ENCODE data around the gene ACTN1.

Gene ACTN1

DNA sequence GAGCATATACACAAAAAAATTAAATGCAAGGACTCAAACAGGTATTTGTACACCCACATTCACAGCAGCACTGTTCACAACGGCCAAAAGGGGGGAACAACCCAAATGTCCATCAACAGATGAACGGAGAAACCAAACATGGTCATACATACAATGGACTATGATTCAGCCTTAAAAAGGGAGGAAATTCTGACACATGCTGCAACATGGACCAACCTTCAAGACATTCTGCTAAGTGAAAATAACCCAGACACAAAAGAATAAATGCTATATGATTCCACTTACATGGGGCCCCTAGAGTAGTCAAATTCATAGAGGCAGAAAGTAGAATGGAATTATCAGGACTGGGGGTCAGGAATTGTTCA is 29.5 kb downstream of the ACTN1 start:
- DNase-seq = no peak

DNA sequence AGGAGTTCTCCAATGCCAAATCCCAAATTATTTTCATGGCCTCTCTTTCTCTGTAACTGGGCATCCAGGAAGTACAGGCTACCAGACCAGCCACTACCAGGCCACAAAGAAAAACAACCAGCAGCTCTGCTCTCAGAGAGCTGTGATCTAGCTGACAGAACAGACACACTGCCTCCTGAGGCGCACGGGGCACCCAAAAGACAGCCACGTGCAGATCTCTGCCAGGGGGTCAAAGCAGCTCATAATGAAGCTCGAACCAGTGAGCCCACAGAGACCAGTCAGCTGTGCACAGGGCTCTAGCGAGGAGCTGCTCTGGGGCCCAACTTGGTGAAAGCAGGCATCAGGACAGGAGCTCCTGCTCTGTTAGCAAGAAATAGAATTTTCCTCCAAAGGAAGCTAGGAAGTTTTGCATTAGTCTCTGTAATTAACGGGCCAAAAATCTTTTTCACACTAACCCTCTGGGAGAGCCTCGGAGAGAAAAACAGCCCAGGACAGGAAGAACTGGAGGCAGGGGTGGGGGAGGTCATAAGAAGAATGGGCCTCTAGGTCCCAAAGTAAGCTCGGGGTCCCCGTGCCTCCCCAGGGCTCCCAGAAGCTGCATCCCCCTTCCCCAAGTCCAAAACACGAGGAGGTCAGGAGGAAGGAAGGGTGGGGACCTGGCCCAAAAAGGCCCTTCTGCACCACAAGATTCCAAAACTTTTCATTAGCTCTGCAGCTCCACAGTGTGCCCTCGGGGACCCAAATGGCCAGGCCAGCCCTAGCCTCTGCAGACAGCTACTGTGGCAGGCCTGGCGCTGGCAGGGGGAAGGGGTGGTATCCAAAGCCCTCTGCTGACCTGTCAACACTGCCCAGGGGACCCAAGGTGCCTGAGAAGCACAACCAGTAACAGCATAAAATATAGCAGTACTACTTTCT is 30.2 kb downstream of the ACTN1 start:
- DNase-seq = no peak

DNA sequence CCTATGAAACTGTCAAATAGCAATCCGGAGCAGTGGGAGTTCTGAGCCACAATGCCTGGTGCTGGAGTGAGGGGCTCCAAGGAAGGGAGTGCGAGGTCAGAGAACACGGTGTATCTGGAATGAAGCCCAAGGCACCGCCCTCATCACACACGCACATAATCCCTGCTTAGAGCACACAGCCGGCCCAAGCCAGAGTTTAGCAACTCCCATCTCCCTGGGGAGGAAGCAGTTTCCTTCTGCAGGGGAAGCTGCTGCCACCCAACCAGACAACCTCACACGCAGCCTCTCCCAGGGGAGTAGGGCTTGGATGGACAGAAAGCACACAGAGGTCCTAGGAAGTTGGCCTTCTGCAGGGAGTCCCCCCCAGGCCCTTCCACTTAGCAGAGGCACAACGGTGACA is 31.3 kb downstream of the ACTN1 start:
- DNase-seq = peak; percentile 85

DNA sequence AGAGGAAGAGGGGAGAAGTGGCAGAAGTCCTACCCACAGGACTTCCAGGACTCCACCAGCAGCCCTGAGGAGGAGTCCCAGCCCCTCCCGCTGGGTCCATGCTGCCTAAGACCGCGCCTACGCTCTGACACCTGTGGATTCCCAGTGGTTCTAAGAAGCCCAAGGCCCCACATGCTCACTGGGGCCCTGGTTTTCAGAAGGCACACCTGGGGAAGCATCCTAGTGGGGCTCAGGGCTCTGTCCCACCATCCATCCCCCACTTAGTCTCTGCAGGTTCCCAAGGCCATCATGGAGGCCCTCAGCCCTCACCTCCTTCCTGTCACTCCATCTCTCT is 32.6 kb downstream of the ACTN1 start:
- DNase-seq = no peak

DNA sequence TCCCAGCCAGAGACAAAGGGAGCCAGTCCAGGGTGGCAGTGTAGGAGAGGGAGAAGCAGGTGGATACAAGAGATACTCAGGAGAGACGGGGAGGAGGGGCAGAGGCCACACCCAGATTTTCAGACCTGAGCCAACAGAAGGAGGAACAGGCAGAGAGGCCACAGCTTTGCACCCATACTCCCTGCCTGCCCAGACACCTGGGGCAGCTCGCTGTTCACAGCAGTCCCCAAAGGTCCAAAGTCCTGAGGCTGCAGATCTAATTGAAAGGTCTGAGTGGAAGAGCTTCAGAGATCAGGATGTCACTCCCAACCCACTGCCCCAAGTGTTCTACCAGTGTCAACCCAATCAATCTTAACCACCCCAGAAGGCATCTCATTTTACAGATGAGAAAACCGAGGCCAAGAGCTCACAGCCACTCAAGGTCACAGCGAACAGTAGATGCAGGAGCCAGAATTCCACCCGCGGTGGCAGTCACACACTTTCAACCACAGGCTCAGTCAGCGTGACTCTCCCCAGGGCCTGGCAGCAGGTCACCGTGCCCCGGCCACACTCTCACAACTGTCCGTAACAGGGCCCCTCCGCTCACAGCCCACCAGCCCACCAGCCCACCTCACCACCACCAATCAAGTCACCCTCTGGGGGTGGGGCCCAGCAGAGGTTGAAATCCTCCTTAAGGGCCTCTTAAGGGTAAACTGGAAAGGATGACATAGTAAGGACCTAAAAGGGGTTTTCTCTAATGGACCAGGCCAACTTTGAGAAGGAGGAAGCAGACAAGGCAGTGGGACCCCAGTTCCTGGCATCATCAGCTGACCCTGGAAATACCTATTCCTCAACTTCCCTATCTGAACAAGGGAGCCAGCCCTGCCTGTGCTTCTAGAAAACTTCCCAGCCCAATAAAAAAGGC is 33.3 kb downstream of the ACTN1 start:
- DNase-seq = no peak

DNA sequence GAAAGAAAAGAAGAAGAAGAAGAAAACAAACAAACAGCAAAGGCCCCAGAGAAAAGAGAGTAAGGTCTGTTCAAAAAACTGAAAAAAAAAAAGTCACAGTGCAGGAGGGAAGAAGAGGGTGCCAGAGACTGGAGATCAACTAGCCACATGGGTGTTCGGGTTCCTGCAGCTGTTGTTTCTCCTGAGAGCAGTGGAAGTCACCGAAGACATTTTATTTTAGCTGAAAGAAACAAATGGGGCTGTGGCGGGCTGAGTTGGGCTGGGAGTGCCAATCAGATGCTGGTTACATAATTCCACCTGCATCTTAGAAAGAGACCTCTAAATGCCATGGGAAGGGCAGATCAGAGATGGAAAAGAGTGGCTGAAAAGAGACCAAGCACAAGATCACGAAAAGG is 33.9 kb downstream of the ACTN1 start:
- DNase-seq = no peak

DNA sequence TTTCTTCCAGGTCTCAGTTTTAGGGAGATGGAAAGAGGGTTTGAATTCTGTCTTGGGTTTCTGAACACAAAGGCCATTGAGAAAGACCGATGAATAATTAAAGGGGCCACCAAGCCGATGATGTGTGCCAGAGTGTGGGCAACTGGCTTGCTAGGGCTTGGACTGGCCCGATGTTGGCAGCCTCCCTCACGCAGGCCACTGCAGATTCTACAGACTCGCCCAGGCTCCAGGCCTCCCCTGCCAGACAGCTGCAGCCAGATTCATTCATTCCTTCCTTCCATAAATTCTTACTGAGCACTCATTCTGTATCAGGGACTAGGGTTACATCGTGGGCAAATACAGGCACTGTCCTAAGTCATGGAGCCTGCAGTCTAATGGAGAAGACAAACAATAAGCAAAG is 34.9 kb downstream of the ACTN1 start:
- no peak for DNase-seq

DNA sequence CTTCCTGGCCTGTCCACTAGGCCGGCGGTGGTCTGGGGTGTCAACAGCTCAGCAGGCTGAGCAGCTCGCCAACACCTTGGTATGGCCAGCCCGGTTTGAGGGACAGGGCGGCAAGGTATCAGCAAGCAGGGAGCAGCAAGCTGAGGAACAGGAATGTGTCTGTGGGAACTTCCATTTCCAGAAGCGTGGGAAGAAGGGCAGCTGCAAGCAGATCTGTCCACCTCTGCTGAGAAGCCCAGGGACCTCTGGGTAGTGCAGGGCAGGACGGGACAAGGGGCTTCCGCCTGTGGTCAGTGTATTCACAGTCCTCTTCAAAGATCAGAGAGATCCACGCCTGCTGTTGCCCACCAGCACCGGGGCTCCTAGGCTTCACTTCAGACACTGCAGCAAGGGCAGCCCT is 36.0 kb downstream of the ACTN1 start:
- no peak for DNase-seq

DNA sequence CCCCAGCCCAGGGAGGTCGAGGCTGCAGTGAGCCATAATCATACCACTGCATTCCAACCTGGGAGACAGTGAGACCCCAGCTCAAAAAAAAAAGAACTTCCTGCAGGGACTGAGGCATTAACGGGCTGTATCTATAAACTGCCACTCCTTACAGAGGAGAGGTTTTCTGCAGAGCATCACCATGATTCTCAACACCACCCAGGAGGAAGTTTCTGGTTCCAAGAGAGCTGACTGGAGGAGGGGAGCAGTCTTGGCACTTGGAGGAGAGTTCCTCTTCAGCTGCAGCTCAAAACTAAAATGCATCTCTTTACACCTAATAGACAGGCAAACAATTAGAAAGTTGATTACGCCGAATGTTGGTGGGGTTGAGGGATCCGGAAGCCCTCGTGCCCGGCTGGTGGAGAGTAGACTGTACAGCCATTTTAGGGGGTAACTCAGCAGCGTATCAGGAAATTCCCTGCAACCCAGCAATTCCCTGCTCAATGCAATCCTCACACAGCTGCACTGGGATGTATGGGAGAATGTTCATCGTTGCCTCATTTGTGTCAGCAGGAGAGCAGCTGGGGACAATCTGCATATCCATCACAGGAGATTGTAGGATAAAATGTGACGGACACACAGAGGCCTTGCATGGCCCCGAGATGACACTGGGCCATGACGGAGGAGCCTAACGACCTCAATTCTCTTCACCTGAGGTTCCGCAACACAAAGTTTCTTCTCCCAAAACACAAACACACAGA is 36.6 kb downstream of the ACTN1 start:
- no peak for DNase-seq

DNA sequence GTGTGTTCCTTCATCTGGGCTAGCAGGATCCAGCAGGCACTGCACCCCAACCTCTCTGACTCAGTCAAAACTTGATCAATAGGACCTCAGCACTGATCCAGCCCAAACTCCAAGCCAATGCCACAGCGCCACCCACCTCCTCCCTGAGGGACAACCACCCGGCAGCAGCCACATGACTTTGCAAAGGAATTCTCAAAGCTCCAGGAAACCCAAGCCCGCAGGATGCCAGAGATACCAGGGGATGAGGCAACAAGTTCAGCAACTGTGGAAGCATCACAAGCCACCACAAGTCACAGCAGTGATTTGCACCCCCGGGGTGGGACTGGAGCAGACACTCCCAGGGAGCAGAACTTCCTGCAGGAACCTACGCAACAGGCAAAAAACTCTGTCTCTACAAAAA is 37.3 kb downstream of the ACTN1 start:
- no peak for DNase-seq

DNA sequence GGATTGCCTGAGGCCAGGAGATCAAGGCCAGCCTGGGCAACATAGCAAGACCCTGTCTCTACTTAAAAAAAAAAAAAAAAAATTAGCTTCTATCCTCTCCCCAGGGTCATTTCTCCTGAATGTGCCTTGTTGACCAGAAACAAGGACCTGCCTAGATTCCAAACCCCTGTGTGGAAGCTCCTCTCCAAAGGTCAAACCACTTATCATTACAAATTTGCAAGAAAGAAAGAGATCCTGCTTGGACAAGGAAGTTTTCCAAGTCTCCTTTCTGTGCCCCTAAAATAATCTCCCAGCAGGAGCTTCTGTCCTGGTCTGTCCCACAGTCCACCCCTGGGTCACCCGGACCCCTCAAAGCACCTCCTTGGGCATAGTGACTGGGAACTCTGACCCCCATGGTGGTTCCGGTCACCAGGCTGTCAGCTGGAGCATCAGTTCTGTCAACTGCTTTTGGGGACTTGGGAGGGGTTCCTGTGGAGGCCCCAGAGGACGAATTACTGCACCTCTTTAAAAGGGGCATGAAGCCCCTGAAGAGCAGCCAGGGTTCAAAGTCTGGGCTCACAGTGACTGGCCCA is 38.4 kb downstream of the ACTN1 start:
- no peak for DNase-seq

DNA sequence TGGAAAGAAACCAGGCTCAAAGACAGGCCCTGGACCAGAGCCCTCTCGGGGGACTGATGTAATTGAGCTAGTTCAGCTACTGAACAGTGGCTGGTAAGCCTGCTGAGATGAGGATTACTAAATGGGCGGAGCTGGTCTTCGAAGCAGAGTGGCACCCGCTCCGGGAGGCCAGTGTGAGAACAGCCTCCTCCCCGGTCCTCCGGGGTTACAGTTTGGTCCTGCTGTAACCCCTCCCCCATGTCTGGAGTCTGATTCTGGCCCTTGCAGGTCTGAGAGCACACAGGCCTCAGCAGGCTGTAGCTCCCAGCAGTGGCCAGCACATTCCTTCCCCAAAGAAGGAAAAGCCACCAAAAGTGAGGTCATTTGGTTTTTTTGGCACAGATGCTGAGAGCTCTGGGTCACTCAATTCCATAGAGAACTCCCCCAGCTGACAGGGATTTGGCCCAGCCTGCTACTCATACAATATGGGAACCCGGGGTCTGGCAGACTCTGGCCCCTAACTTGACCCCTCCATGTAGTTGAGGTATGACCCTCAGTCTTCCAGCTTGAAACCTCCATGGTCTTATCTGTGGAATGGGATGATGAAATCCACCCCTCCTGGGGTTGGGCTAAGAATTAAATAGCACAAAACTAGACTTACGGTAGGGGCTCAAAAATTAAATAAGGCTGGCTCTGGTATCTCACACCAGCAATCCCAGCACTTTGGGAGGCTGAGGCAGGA is 39.0 kb downstream of the ACTN1 start:
- no peak for DNase-seq

DNA sequence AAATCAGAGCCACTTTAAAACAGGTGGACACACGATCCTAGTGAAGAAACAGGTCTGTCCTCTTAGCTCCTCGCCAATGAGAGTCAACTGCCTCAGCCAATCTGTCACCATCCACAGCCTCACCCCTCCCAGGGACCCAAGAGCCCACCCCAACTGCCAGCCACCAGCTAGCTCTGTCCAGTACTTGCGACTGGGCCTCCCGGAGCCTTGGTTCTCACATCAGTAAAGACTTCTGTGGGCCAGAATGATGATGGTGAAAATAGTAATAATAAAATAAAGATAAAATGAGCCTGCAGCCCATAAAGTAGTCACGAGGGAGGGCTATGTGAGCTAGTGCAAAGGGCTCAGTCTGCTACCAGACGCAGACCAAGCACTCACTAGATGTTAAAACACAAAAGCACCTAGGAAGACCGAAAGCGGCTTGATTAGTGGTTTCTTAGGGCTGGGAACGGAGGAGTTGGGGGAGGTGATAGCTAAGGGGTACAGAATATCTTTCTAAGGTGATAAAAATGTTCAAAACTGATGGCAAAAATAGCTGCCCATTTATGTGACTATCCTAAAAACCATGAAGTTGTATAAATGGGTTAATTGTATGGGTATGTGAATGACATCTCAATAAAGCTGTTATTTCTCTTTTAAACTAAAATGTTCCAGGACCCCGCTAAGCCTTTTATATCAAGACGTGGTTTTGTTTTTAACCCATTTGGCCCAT is 39.8 kb downstream of the ACTN1 start:
- no peak for DNase-seq

DNA sequence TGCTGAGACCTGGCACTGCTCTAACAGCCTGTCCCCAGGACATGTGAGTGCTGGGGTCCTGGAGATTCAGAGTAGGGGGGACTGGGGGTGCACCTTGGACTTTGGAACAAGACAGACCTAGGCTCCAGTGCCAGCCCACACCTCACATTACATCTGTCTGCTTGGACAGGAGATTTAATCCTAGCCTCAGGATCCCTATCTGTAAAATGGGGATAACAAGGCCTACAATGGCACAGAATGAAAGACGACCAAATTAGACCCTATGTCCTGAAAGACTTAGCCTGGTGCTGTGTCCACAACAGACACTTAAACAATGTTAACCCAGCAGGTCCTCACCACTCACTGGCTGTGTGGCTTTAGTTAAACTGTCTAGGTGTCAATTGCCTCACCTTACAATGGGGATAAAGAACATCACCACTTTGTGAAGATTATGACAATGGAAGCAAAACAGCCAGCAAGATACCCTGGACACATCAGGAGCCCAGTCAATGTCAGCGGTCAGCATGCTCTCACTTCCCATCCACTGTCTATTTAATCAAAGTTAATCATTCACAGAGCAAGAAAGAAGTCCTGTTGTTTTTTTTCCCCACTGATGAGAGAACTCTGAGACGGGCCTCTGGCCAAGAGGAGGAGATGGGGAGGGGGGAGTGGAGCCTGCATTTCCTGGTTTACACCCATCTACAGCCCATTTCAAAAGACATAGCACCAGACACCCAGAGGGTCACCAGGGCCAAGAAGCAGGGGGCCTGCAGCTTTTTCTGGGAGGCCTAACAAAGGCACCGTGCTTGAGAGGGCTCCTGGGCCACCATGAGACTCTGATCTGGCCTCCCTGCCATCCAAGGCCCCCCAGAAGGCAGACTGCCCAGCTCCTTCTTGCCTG is 40.6 kb downstream of the ACTN1 start:
- DNase-seq = no peak

DNA sequence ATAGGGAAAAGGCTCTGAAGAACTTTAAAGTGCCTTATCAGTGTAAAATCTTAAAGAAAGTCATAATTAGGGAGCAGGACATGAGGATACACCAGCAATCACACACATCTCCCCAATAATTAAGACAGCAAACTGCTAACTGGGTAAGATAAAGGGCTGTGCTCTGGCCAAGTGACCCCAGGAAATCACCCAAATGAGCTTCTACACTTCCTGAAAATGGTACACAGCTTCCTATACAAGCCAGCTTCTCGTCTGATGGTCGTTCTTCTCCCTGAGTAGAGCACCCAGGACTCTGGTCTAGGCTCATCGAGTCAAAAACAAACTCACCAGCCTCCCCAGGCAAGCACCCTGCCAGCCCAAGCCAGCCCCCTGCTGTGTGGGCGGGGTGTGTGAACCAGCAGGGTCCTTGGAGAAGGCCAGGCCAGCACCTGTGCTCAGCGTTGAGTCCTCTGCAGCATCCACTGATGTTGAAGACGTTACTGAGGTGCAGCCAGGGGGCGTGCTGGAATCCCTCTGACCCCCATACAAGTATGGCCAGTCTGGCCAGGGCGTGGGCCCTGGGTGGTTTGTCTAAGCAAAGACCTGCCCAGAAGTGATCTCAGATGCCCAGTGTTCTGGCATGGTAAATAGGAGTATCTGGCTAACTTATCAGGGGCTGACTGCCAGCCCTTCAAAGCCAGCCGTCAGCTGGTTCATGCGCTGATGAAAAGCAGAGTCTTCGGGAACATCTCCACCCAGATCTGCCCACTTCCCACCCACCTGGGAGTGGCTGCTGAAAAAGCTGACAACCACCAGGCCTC is 41.4 kb downstream of the ACTN1 start:
- no peak for DNase-seq

DNA sequence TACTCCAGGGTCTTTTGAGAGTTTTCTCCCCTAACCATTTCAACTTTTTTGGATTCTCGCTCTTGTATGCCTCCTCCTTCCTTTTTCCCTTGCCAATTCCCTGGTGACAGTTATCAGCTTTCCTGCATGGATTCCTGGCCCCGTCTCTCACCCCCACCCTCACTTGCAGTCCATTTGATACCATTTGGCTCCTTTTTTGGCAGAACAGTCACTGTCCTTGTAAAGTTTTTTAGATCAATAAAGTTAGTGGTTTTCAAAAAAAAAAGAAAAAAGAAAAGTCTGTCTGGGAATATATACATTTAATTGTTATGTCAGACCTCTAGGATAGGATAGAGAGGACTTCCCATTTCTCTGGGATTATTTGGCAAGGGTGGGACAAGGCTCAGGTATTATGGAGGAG is 42.1 kb downstream of the ACTN1 start:
- no peak for DNase-seq

DNA sequence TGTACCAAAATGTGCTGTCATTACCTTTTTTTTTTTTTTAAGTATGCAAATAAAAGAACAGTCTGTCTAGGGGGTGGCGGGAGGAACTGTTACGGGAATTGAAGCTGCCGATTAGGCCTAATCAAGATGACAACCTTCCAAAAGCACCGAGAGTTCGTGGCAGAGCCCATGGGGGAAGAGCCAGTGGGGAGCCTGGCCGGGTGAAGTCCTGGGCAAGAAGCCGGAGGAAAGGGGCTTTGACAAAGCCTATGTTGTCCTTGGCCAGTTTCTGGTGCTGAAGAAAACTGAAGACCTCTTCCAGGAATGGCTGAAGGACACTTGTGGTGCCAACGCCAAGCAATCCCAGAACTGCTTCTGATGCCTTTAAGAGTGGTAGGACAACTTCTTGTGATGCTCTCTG is 42.6 kb downstream of the ACTN1 start:
- no peak for DNase-seq

DNA sequence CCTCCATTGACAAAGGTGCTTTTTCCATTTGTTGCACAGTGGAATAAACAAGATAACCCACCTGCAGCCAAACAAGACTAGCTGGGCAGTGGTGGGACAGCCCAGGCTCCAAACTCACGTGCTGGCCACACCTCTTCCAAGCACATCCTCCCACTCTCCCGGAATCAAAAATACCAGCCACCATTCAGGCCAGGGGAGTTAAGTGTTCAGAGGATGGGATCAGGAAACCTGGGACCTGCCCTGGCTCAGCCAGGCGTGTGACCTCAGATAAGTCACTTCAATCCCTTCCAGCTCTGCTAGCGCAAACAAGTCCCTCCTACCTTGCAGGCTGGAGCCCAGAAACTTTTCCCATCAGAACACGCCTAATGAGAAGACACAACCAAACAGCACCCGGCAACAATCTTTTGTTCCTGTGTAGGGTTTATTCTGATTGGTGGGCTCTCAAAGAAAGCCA is 43.3 kb downstream of the ACTN1 start:
- DNase-seq = no peak

DNA sequence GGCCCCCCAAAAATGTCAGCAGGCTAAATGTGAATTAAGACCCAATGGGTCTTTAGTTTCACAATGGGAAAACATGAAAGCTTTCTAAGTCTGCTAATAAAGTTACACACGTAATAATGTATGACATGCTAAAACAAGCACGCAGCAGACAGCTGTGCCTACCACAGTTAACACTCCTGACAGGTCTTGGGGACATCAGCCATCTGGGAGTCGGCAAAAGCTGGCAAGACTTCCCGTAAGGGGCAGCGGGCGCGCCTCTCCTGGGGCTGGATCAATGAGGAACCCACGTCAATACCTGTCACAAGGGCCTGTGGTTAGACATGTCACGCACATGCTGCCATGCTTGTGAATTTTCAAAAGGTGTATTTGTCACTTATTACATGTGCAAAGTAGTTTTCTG is 45.0 kb downstream of the ACTN1 start:
- DNase-seq = no peak

DNA sequence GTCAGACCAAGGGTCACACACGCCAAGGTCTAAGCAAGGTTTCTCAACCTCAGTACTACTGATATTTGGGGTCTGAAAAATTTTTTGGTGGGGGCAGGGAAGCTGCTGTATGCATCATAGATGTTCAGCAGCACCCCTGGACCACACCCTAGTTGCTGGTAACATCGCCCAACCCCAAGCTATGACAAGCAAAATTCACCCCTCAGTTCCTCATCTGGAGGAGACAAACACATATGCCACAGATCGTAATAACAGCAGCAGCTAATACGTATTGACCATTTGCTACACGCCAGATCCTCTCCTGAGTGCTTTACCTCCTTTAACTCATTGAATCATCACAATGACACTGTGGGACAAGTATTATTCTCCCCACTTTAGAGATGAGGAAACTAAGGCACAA is 46.4 kb downstream of the ACTN1 start:
- DNase-seq = no peak

Measured in NCI-H1436 (cell line).